GM12872 (cell line): ENCODE measurements around the gene AURKAIP1.

Experiments used
- CTCF ChIP-seq: IDR thresholded peaks from 3 replicates; pipeline ENCODE4 v1.5.1; 2011; ENCODE audit warnings: low read depth, mild to moderate bottlenecking, low read length, moderate library complexity; ENCODE audit not compliant: insufficient read depth

The AURKAIP1 gene

GRCh38 chr1:1325288-1326074 is 49.5 kb downstream of the AURKAIP1 start:
- no peak for TF ChIP-seq CTCF

GRCh38 chr1:1324524-1325287 is 50.3 kb downstream of the AURKAIP1 start, which contains the start of the genes CPTP and INTS11:
Gene CPTP, plus strand, starts transcription at chr1:1324802. Its CDS starts 2,109 bp downstream, at chr1:1326911.
Gene INTS11, minus strand, starts transcription at chr1:1324660. Its CDS starts 52 bp downstream, at chr1:1324608.
- no peak for TF ChIP-seq CTCF

GRCh38 chr1:1324084-1324523 is 50.9 kb downstream of the AURKAIP1 start:
- no peak for TF ChIP-seq CTCF
